ENCODE results near the gene SDF2.

The SDF2 gene, protein sequence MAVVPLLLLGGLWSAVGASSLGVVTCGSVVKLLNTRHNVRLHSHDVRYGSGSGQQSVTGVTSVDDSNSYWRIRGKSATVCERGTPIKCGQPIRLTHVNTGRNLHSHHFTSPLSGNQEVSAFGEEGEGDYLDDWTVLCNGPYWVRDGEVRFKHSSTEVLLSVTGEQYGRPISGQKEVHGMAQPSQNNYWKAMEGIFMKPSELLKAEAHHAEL

DNA sequence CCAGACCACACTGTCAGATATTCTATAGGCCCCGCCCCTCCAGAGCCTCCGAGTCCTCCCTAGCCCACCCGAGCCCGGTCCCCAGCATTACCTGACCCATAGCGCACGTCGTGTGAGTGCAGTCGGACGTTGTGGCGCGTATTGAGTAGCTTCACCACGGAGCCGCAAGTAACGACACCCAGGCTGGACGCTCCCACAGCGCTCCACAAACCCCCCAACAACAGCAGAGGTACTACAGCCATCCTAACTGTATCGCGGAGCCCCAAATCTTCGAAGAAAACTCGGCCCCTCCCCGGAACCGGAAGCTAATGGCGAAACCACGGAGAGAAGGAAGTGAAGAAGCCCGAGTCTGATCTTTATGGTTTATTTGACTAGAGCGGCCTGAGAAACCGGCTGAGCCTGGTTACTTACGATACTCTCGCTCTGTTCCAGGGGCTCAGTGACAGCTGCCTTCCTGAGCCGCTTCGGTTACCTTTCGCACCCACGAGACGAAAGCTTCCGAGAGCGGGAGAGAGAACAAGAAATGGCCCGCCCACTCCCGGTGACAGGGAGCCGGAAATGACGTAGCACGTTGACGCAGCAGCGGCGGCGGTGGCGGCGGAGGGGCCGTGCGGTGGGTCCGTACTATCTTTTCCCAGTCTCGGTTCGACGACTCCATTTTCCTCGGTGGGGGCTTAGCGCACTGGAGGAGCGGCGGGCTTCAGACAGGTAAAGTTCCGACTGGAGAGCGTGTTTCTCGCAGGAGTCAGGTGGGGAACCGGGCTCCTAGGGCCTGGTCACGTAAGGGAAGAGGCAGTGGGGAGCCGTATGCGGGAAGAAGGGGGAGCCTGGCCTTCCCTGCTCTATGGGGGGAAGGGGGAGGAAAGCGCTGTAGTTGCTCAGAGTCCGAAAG, at the start of gene SDF2, which contains the start of gene SUPT6H:
SDF2 (minus strand) TSS at position 272 of the 892 bp plus-strand sequence; CDS start at position 242, 30 bp downstream.
SUPT6H (plus strand) TSS at position 571 of the 892 bp plus-strand sequence. CDS start 11,197 bp downstream, outside the sequence.
- DNase-seq: peak; percentile 89

DNA sequence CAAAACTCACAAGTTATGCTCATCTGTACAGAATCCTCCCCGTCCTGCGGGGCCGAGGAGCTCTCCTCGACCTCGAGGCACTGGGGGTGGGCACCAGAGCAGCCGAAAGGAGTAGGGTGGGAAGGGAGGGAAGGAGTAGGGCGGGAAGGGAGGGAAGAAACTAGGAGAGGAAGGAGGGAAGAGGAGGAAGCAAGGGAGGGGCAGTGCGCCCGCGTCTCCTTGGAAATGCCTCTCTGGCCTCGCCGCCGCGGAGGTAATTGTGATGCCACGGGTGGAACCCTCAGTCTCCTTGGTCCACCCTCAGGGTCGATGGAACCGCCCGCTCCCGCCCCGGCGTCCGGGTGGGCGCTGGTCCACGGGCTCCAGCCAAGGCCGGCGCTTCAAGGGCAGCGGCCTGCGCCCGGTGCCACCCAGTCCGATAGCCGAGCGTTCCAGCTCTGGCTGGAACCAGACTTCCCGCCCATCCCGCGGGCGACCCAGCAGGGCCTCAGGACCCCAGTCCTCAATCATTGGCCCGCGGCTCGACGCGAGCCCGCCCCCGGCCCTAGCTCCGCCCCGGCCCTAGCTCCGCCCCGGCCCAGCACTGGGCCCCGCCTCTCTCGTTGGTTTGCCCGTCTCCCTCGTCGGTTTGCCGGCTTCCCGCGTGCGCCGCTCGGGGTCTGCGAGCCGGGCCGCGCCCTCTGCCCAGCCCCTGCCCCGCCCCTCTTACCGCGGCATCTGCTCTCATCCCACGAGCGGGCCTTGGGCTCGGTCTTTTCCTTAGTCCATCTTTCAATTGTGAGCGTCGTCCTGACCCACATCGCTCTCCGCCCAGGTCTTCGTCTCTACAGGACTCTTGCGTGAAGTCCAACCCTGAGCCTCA, 49.4 kb upstream of the SDF2 start:
- peak; percentile 95 for DNase-seq

DNA sequence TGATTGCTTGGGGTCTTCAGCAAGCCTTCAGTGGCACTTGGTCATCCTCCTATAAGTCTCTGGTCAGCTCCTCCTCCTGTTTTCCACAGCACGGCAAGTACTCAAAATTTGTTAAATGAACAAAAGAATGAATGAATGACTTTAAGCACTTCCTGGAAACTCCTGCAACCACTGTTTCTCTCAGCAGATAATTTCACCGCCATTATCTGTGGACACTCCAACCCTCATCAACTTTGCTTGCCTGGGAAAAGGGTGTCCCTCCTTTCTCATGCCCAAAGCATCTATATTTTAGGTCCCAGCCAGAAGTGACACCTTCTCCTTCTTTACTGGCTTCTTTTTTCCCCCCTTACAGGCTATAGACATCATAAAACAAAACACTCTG, 45.6 kb upstream of the SDF2 start:
- no peak for DNase-seq

DNA sequence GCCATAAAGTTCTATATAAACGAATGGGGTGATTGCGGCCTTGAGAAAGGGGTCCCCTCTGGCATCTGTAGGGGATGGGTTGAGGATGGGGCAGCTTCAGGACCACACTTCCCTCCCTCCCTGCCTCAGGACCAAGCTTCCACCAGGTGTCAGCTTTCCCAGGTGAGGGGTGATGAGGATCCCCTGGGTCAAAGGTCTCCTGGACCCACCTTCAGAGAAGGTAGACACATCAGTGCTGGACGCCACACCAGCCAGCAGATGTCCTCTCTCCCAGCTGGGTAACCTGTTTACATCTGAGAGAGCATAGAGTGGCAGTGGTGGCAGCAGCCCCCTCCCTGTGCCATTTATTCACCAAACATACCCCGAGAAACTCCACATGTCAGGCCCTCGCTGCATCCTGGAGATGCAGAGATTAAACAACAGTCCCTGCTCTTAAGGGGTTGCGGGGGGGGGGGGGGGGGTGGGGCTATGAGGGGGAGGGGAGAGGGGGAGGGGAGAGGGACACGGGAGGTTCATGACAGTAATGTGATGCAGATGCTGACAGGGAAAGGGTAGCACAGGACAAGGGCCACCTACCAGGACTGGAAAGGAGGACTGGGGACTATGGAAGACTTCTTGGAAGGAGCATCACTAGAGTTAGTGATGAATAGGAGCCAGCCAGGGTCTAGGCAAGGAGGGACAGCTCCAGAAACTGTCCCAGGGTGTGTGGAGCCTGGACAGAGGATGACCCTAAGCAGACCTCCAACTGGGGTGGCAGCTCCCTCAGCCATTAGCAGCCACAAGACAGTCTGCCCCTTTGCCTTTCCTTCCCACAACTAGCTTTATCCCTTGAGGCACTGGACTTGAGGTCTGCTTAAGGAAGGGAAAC, 45.0 kb upstream of the SDF2 start:
- no peak for DNase-seq

DNA sequence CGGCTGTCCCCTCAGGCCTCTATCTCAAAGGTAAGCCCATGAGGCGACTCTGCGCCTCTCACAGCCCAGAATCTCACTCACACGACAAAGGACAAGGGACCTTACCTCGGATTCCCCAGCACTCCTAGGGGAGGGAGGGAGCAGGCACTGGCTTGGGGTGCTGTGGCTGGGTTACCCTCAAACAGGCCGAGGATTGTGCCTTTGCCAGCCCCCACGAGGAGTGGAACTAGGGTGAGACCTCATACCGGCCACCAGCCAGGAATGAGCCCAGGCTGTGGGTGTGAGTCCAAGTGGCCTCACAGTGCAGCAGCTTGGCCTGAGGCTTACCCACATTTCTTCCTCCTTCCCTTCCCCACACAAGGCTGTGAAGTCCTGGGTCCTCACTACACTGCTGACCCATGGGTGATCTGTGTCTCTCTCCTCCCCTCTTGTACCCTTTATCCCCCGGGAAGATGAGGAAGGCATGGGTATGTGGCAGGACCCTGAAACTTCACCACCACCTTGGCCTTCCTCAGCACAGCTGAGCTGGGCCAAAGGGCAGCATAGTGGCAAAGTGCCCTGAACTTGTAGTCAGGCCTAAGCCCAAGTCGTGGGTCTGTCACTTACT, 44.1 kb upstream of the SDF2 start:
- no peak for DNase-seq

DNA sequence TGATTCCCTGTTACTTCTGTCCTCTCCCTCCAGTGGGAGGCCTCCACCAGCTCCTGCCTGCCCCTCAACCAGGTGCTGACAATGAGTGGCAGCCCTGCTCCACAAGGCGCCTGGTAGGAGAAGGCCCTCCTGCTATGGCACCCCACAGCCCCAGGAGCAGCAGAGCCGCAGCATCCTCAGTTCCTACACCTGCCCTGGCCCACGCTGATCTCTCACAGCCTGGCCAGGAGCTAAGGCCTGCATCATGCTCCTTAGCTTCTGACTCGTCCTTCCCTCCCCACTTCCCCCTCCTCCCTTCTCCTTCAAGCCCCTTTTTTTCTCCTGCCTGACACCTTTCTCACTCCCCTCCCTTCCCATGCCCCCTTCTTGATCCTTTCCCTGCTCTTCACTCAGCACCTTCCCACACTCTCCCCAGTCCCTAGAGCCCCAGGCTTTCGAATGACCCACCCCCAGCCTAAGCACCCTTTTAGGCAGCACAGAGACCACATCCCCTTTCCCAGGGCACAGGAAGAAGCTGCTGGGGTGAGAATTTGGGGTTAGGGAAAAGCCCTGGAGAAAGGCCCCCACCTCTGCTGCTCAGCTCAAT, 43.5 kb upstream of the SDF2 start:
- DNase-seq: no peak

DNA sequence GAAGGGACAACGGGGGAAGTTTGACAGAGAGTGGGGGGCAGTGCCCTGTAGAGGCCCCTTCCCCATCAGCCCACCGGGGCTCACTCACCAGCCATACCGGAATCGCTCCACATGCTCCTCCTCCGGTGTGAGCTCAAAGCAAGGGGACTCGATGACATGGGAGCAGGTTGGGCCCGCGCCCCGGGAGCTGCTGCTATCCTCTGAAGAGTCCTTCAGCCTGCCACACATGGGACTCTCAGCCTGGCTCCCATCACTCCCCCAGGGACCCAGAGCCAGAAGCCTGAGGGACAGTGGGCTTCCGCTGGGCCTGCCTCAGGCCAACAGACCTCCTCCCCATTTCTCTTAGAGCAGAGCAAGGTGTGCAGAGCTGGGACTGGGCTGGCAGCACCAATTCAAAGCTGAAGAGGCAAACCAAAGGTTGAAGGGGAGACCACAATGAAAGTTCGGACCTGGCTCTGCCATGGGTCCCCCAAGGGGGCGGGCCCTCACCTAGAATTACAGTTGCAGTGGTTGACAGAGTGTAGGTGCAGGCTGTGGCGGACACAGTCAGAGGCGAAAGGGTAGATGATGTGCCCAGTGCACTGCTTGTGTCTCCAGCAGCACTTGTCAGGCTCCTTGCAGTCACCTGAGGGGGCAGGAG, 42.6 kb upstream of the SDF2 start:
- no peak for DNase-seq

DNA sequence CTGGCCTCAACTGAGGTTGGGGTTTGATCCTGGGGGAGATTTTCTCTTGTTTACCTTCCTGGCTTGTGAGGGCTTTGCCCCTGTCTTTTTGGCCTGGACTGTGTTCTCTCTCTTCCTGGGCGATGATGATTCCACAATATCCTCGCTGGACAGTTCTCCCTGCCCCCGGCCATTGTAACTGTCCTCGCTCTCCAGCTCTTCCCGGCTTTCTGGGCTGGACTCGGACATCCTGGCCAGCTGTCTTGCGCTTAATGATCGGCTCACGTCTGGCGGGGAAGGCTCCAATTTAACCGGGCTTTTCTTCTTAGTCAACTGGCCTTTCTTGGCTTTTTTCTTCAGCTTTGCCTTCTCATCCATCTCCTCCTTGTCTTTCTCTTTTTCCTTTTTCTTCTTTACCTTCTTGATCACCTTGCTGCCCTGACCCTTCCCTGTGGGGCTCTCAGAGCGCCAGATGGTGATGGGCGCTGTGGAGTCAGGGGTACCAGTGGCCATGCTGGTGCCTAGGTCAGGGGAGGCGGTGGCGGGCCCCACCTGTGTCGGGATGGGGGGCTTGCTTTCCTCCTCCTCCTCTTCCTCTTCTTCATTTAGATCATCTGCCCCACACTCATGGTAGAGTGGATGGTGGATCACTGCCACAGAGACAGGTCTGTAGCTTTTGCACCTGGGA, 42.0 kb upstream of the SDF2 start:
- no peak for DNase-seq

DNA sequence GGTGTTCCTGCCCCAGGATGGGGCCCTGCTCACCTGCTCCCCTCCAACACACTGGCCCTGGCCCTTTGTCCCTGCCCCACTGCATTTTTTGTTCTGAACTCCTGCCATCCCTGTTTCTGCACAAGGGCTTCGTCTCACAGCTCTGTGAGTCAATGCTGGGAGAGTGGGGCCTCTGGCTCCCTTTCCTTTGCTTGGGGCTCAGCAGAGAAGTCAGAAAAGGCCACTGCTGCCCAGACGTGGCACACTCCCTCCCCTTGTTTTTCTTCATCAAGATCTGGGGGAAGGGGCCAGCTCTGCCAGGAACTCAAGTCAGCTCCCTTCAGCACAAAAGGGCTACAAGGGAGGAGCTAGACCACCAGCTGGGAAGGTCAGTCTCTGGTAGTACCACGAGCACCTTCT, 41.0 kb upstream of the SDF2 start:
- DNase-seq: no peak

DNA sequence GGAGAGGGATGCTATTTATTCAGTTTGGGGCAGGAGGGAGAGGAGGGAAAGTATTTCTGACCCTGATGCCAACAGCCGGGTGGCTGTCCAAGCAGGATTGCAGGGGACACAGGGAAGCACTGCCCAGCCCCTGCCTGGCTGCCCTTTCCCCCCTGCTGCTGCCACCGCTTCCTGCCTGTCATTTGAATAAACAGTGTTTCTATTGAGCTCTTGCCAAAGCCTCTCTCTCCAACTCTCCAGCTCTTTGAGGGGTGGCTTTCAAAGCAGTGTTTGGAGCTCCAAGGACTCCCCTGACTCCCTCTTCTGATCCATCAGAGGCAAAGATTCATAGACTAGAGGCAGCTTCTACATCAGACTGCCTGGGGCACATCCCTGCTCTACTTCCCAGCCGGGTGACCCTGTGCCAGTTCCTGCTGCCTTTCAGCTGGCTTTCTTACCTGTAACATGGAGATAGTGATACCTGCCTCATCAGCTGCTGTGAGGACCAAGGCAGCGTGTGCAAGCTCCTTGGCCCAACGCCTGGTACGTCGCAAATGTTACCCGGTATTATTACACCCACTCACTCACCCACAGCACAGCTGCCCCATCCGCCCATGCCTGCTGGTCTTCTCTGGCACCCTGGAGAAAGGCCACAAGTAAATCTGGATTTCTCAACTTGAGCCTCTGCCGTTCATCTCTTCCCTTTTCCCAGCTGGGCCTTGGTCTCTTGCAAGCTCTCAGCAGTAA, 40.5 kb upstream of the SDF2 start:
- DNase-seq: no peak

DNA sequence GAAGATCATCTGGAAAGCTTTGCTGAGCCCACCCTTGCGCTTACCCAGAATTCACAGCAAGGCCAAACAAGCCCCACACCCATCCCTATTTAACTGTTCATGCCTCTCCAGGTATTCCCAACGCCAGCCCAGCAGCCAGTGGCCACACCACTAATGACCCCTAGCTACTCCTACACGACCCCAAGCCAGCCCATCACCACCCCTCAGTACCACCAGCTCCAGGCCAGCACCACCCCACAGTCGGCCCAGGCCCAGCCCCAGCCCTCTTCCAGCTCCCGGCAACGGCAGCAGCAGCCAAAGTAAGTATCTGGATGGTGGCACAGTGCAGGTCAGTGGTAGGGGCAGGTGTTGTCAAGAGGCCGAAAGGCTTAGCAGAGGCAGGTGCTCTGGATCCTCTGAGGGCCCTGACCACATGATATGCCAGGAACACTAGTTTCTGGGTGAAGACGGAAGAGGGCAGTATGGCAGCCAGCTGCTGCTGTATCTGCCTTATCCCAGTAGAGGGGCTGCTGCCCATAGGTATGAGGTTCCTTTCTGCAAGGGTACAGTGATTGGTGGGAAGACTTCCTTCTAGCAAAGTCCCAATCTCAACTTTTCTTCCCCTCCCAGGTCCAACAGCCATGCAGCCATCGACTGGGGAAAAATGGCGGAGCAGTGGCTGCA, 39.3 kb upstream of the SDF2 start:
- no peak for DNase-seq

DNA sequence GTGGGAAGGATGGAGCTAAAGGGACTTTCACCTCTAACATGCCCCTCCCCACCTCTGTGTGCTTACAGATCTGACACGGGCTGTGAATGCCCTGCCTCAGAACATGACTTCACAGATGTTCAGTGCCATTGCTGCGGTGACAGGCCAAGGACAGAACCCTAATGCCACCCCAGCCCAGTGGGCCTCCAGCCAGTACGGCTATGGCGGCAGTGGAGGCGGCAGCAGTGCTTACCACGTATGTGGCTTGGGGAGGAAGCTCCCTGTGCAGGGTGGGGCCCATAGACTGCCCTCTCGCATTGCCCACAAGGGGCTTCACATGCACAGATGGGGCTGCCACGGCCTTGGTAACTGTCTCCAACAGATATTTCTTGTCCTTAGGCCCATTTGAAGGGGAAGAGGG, 38.6 kb upstream of the SDF2 start:
- DNase-seq: no peak

DNA sequence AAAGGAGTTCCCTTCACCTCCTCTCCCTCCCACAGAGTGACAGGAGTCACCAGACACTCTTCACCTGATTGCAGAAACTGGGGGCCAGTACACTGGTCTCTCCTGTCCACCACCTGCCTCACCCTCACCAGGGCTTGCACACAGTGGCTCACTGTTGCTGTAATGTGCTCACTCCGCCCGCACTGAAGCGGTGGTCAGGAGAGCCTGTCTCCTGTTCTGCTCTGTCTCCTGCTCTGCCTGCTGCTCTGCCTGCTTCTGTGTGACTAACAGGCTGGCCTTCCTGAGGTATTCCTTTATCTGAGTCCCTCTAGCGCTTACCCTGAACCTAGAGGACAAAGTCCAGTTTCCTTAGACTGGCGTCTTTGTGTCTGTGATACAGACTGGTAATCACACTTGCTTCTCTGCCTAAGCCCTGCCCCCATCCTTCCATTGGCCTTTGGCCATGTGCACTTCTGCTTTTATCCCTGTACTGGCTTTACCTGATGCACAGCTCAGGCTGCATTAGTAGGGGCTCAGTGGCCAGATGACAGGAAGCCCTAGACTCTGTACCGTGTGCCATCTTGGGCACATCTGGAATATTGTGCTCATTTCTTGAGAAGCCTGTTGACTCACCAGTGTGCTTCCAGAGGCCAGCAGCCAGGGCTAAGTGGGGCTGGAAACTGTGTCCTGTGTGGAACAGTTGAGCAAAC, 36.7 kb upstream of the SDF2 start:
- no peak for DNase-seq

DNA sequence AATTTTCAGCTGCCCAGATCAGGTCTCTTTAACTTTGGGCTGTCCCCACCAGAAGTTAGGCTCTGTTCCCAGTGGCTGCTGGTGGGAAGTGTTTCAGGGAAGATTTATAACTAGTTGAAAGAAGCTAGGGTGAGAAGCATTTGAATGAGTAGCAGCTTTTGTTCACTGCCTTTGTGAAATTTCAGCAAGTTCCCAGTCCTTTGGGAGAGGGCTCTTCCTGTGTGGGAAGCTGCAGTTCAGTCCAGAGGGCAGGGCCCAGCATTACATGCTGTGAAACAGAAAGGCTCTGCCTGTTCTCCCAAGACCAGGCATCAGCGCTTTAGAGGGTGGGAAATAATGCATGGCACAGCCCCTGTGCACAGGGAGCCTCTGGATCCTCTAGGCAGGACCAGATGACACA, 32.2 kb upstream of the SDF2 start:
- DNase-seq: no peak

DNA sequence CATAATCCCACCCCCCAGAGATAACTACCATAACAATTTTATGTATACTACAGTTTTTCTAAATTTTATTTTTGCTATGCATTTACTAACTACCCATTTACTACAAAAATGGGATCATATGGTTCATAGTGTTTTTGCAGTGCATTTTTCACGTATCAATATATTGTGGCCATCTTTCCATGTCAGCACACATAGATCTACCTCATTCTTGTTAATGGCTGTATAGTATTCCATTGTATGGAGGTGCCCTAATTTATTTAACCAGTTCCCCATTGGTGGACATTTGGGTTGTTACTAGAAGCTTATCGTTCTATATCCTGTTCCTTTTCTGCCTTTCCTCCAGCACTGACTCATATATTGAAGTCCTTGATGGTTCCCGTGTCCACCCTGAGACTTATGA, 27.3 kb upstream of the SDF2 start:
- no peak for DNase-seq

DNA sequence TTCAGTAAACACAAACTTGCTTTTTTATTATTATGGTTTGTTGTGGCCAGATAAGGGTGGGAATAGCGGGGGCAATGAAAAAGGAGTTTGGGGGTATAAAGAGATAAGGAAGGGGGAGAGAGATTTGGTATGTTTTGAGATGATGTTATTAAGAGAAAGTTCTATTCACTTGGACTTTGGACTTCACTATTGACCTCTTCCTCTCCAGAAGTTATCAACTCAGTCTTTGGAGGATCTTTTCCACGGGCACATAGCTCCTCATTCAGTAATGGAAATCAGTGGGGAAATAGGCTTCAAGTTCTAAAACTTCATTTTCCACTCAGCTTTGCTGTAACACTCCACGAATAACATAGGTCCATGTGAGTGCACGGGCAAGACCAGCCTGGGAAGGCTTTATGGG, 26.8 kb upstream of the SDF2 start:
- no peak for DNase-seq

DNA sequence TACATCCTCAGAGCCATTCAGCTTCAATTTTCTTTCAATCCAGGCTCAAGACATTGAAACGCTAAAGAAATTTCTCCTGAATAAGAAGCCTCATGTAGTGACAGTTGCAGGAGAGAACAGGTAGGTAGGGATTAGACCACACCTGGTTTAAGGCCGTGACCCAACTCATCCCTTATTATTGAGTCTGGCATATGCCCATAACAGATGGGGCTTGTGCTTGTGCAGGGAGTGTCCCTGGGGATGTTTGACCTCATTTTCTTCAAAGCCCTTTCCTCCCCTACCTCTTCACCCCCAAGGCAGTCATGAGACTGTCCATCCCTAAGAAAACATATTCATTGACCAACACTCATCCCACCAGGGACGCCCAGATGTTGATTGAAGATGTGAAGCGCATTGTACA, 24.6 kb upstream of the SDF2 start:
- no peak for DNase-seq

DNA sequence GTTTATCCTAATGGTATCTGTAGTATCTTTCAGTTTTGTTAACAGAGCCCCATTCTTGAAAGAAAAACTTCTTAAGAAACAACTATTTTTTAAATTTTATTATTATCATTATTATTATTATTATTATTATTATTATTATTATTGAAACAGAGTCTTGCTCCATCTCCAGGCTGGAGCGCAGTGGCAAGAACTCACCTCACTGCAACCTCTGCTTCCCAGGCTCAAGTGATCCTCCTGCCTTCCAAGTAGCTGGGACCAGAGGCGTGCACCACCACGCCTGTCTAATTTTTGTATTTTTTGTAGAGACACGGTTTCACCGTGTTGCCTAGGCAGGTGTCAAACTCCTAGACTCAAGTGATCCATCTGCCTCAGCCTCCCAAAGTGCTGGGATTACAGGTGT, 23.7 kb upstream of the SDF2 start:
- DNase-seq: no peak

DNA sequence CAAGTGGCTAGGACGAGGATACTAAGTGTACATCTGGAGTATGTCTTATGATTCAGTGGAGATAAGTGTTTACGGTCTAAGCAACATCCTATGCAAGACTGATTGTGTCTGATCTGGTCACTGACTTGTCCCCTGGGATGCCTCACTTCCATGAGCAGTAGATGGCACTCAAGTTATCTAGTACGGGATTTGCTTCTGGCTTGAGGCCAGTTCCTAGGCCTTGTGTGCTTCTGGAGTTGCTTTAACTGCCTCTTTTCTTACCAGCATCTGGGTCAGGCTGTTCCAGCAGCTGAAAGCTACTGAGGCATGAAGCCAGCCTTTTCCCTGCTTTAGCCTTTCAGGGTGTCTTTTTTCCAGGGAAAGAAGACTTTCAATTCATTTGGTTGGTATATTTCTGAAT, 23.3 kb upstream of the SDF2 start:
- peak; percentile 29 for DNase-seq

All from EL (cell line).